IMR-90 (cell line): ENCODE measurements around the gene GGA2. TPM values are rescaled to one million over a fixed set of nuclear protein-coding genes. Genes with fewer than 3 reads are reported as not detected.

Experiments
- ATAC-seq: fragments of 200-7000 bp; cut with Tn5 transposase; 2 replicates; pipeline ENCODE4 v1.9.1; 2020; ENCODE audit warnings: low read depth, mild to moderate bottlenecking, moderate library complexity
- BruUV-seq: library from RNA; stranded (reverse); fragments of 400-500 nt; replicated peaks from 2 replicates; lab custom pipeline; 2021; lab: Mats Ljungman, UMichigan
- CTCF ChIA-PET: fragments of 300-600 bp; formaldehyde crosslinking; extraction: SDS; loops from one replicate; lab custom pipeline; 2021; ENCODE audit warnings: antibody characterized with exemption; lab: Yijun Ruan, JAX
- POLR2A ChIA-PET: fragments of 300-600 bp; sonication (Branson Sonifier 250); formaldehyde crosslinking; loops from one replicate; lab custom pipeline; 2022; ENCODE audit warnings: antibody characterized with exemption; ENCODE audit not compliant: unreplicated experiment; lab: Charles Lee
- DNase-seq: peaks from one replicate; pipeline ENCODE4 v3.0.0; 2013
- H2AFZ ChIP-seq: replicated peaks from 2 replicates; pipeline ENCODE3; 2013; ENCODE audit warnings: low read length, mild to moderate bottlenecking; ENCODE audit not compliant: poor library complexity
- H2AK5ac ChIP-seq: 2 replicates; pipeline ENCODE4 v1.6.1; 2013; ENCODE audit warnings: low read depth, low read length, inconsistent platforms
- H2AK9ac ChIP-seq: replicated peaks from 2 replicates; pipeline ENCODE3; 2013; ENCODE audit warnings: mild to moderate bottlenecking, low read depth, low read length, moderate library complexity; ENCODE audit not compliant: poor library complexity
- H2BK120ac ChIP-seq: 2 replicates; pipeline ENCODE4 v1.6.1; 2013; ENCODE audit warnings: low read depth, low read length, inconsistent platforms
- H2BK15ac ChIP-seq: 3 replicates; pipeline ENCODE4 v1.6.1; 2013; ENCODE audit warnings: low read depth, low read length, inconsistent platforms
- H2BK20ac ChIP-seq: 2 replicates; pipeline ENCODE4 v1.6.1; 2013; ENCODE audit warnings: low read depth, mild to moderate bottlenecking, inconsistent platforms, low read length, moderate library complexity
- H2BK5ac ChIP-seq: 2 replicates; pipeline ENCODE4 v1.6.1; 2013; ENCODE audit warnings: mild to moderate bottlenecking, low read depth, low read length, inconsistent platforms; ENCODE audit not compliant: poor library complexity, severe bottlenecking
- H3K14ac ChIP-seq: replicated peaks from 2 replicates; pipeline ENCODE4 v1.6.1; 2013; ENCODE audit warnings: low read depth, low read length, inconsistent platforms
- H3K18ac ChIP-seq: 2 replicates; pipeline ENCODE4 v1.6.1; 2013; ENCODE audit warnings: low read depth, low read length, control low read depth
- H3K23ac ChIP-seq: 2 replicates; pipeline ENCODE4 v1.6.1; 2013; ENCODE audit warnings: low read depth, low read length, inconsistent platforms
- H3K27ac ChIP-seq: 2 replicates; pipeline ENCODE4 v1.5.1; 2013; ENCODE audit warnings: mild to moderate bottlenecking, control low read depth, low read length; ENCODE audit not compliant: insufficient read depth
- H3K27me3 ChIP-seq: 2 replicates; pipeline ENCODE4 v1.6.1; 2013; ENCODE audit warnings: low read length; ENCODE audit not compliant: control insufficient read depth, insufficient read depth
- H3K36me3 ChIP-seq: 2 replicates; pipeline ENCODE4 v1.6.1; 2013; ENCODE audit warnings: low read length, mixed read lengths; ENCODE audit not compliant: control insufficient read depth, insufficient read depth
- H3K4ac ChIP-seq: 2 replicates; pipeline ENCODE4 v1.6.1; 2013; ENCODE audit warnings: low read depth, low read length, inconsistent platforms
- H3K4me1 ChIP-seq: 2 replicates; pipeline ENCODE4 v1.6.1; 2013; ENCODE audit warnings: low read length, mixed read lengths; ENCODE audit not compliant: control insufficient read depth, insufficient read depth
- H3K4me2 ChIP-seq: 2 replicates; pipeline ENCODE4 v1.6.1; 2013; ENCODE audit warnings: low read depth, mild to moderate bottlenecking, control low read depth, low read length, moderate library complexity
- H3K4me3 ChIP-seq: 2 replicates; pipeline ENCODE4 v1.5.1; 2013; ENCODE audit warnings: low read depth, mild to moderate bottlenecking, control low read depth, low read length, moderate library complexity; ENCODE audit not compliant: insufficient read depth
- H3K56ac ChIP-seq: 2 replicates; pipeline ENCODE4 v1.6.1; 2013; ENCODE audit warnings: low read length, inconsistent platforms; ENCODE audit not compliant: insufficient read depth; ENCODE audit errors: extremely low read depth
- H3K79me1 ChIP-seq, 2 experiments: 2 replicates each; pipeline ENCODE4 v1.6.1; 2013; ENCODE audit warnings: low read length in 2 of 2, inconsistent platforms in 1 of 2, low read depth in 1 of 2
- H3K9ac ChIP-seq: 2 replicates; pipeline ENCODE4 v1.6.1; 2013; ENCODE audit warnings: low read depth, low read length, control low read depth
- H3K9me1 ChIP-seq: 2 replicates; pipeline ENCODE4 v1.6.1; 2013; ENCODE audit warnings: low read length, inconsistent platforms; ENCODE audit not compliant: insufficient read depth
- H3K9me3 ChIP-seq: 2 replicates; pipeline ENCODE4 v1.6.1; 2013; ENCODE audit warnings: low read length; ENCODE audit not compliant: control insufficient read depth, insufficient read depth
- H4K20me1 ChIP-seq: 2 replicates; pipeline ENCODE4 v1.6.1; 2013; ENCODE audit warnings: low read length, inconsistent platforms; ENCODE audit not compliant: insufficient read depth
- H4K5ac ChIP-seq: 2 replicates; pipeline ENCODE4 v1.6.1; 2013; ENCODE audit warnings: mild to moderate bottlenecking, low read depth, low read length, control low read depth
- H4K8ac ChIP-seq, 2 experiments: 2 replicates each; pipeline ENCODE4 v1.6.1; 2013; ENCODE audit warnings: low read depth in 2 of 2, low read length in 2 of 2, control low read depth in 1 of 2, inconsistent platforms in 1 of 2
- H4K91ac ChIP-seq: 2 replicates; pipeline ENCODE4 v1.6.1; 2013; ENCODE audit warnings: low read depth, low read length, inconsistent platforms; ENCODE audit not compliant: insufficient read depth
- BHLHE40 ChIP-seq: fragments of 150-350 bp; IDR thresholded peaks from 2 replicates; pipeline ENCODE4 v1.6.1; 2016; ENCODE audit warnings: mild to moderate bottlenecking, low read depth, low read length
- CEBPB ChIP-seq: IDR thresholded peaks from 2 replicates; pipeline ENCODE4 v1.6.1; 2012; ENCODE audit warnings: low read depth, low read length, improper control_type of control experiment
- CHD1 ChIP-seq: IDR thresholded peaks from 2 replicates; pipeline ENCODE4 v1.6.1; 2012; ENCODE audit warnings: low read depth, low read length, improper control_type of control experiment
- FOS ChIP-seq: fragments of 150-350 bp; IDR thresholded peaks from 2 replicates; pipeline ENCODE4 v1.6.1; 2016; ENCODE audit warnings: low read depth, low read length
- MAFK ChIP-seq: IDR thresholded peaks from 2 replicates; pipeline ENCODE4 v1.6.1; 2012; ENCODE audit warnings: low read depth, low read length, improper control_type of control experiment
- MAZ ChIP-seq: IDR thresholded peaks from 2 replicates; pipeline ENCODE4 v1.6.1; 2012; ENCODE audit warnings: low read depth, mild to moderate bottlenecking, low read length, improper control_type of control experiment, moderate library complexity, borderline replicate concordance
- MXI1 ChIP-seq: IDR thresholded peaks from 2 replicates; pipeline ENCODE4 v1.6.1; 2012; ENCODE audit warnings: low read depth, mild to moderate bottlenecking, low read length, moderate library complexity, borderline replicate concordance
- NFE2L2 ChIP-seq: fragments of 150-350 bp; IDR thresholded peaks from 2 replicates; pipeline ENCODE4 v1.6.1; 2016; ENCODE audit warnings: low read depth, mild to moderate bottlenecking, low read length
- POLR2A ChIP-seq: IDR thresholded peaks from 2 replicates; pipeline ENCODE4 v1.6.1; 2012; ENCODE audit warnings: mild to moderate bottlenecking, low read depth, low read length
- RAD21 ChIP-seq: IDR thresholded peaks from 2 replicates; pipeline ENCODE4 v1.6.1; 2012; ENCODE audit warnings: low read length, improper control_type of control experiment
- RCOR1 ChIP-seq: IDR thresholded peaks from 2 replicates; pipeline ENCODE4 v1.6.1; 2012; ENCODE audit warnings: mild to moderate bottlenecking, low read length, improper control_type of control experiment; ENCODE audit not compliant: insufficient replicate concordance
- RFX5 ChIP-seq: IDR thresholded peaks from 2 replicates; pipeline ENCODE4 v1.8.0; 2012; ENCODE audit warnings: low read depth, mild to moderate bottlenecking, low read length, moderate library complexity
- SMC3 ChIP-seq: fragments of 150-350 bp; IDR thresholded peaks from 2 replicates; pipeline ENCODE4 v1.6.1; 2016; ENCODE audit warnings: low read depth, mild to moderate bottlenecking, antibody characterized with exemption, low read length, moderate library complexity
- USF2 ChIP-seq: fragments of 150-350 bp; IDR thresholded peaks from 2 replicates; pipeline ENCODE4 v1.6.1; 2017; ENCODE audit warnings: mild to moderate bottlenecking, antibody characterized with exemption, low read length, low read depth
- WGBS, 2 experiments: methylation state at CpG; one replicate each; pipeline versions ENCODE4 v1.1.5 to v1.1.7; 2013; ENCODE audit warnings: missing lambda C conversion rate in 2 of 2; ENCODE audit not compliant: insufficient read length in 1 of 2; ENCODE audit errors: extremely low coverage in 2 of 2; 5-methylcytosine and 5-hydroxymethylcytosine counted together
- dilution Hi-C: fragments of 300-500 bp; cut with HindIII; formaldehyde crosslinking; loops from one replicate; pipeline ENCODE4 v1.14.3; 2018; ENCODE audit warnings: low sequenced_read_pairs; ENCODE audit not compliant: unreplicated experiment
- in situ Hi-C: fragments of 300-500 bp; cut with MboI; formaldehyde crosslinking; loops from 3 replicates; pipeline ENCODE4 v1.14.3; 2019; ENCODE audit warnings: low sequenced_read_pairs, inconsistent platforms, mixed read lengths
- intact Hi-C: fragments of 100-400 bp; cut with micrococcal nuclease; formaldehyde crosslinking; loops from 2 replicates; pipeline ENCODE4 v1.10.0; 2022
- polyA plus RNA-seq, 3 experiments: library from polyadenylated mRNA; depleted of rRNA; stranded (reverse); fragments of >200 nt; gene quantifications; 2 replicates each; pipeline ENCODE4 v1.2.3, GENCODE V29; 2012; ENCODE audit warnings: low replicate concordance in 1 of 3
- total RNA-seq: library from RNA; depleted of rRNA; stranded (reverse); fragments of >200 nt; gene quantifications from 2 replicates; pipeline ENCODE4 v1.2.3, GENCODE V29; 2012
- TF ChIP-seq, protein P1 (sequence below): fragments of 150-350 bp; IDR thresholded peaks from 2 replicates; pipeline ENCODE4 v1.6.1; 2016; ENCODE audit warnings: low read depth, mild to moderate bottlenecking, low read length, moderate library complexity, borderline replicate concordance

The GGA2 gene
- total and polyA plus RNA-seq, 2 of the 4 experiments (the other 2 are of a cell fraction) = 16.5 to 30.1 TPM

- ATAC-seq = peak; percentile 86
- Histone ChIP-seq H3K4me3 (no peak overlapping the region), H4K8ac (peak overlapping the region in 1 of 2 experiments; percentile 77; a peak in 2 of 4 replicates), H3K27ac (peak overlapping the region; percentile 73), H3K9ac (no peak overlapping the region), H3K9me3 (no peaks in the 10 kb centered on the region), H3K18ac (no peak overlapping the region; the same call in 1 of the 2 replicates), H3K4me2 (peak overlapping the region; percentile 30; the same call in 1 of the 2 replicates), H3K23ac (0 out of 2 replicates have a peak overlapping the region, but pooled peaks have one; percentile 61), H2BK120ac (peak overlapping the region; percentile 78), H3K4ac (peak overlapping the region; percentile 76), H4K91ac (peak overlapping the region; percentile 74), H3K79me1 (peaks cover 3 to 6% of the 10 kb centered on the region in 2 experiments; a peak in 1 of 4 replicates), H3K14ac (no peak overlapping the region), H3K27me3 (no peaks in the 10 kb centered on the region), H2AK9ac (peak overlapping the region; percentile 62), H2BK5ac (peak overlapping the region; percentile 74), H2AK5ac (peak overlapping the region; percentile 67; the same call in 1 of the 2 replicates), H4K20me1 (peaks cover 3% of the 10 kb centered on the region; the same call in 1 of the 2 replicates), H3K4me1 (peaks cover 24% of the 10 kb centered on the region), H4K5ac (no peak overlapping the region; the same call in 1 of the 2 replicates), H3K36me3 (peaks cover 6% of the 10 kb centered on the region), H3K56ac (no peak overlapping the region), H2BK20ac (peak overlapping the region; percentile 77; the same call in 1 of the 2 replicates), H2AFZ (peak overlapping the region; percentile 59), H3K9me1 (peaks cover 12% of the 10 kb centered on the region), H2BK15ac (no peak overlapping the region)
- WGBS, 2 experiments = no CpG with 5 or more reads among the region's 11 CpGs
- peak; percentile 99 for DNase-seq
- intact Hi-C loops (no loop called here), dilution Hi-C loops (no loop called here), in situ Hi-C loops (no loop called here)
- POLR2A ChIA-PET = no interaction called here
- BruUV-seq = no TSS peak
- CTCF ChIA-PET = interaction anchor here (0.6 kb wide), 1 partner anchor 22 kb away, joined by 3 read pairs; no protein-coding TSS in a partner anchor
- TF ChIP-seq RFX5 (no peak), RAD21 (no peak), MXI1 (no peak), SMC3 (no peak), USF2 (peak; percentile 81), CEBPB (peak; percentile 58), BHLHE40 (peak; percentile 87), POLR2A (no peak), MAZ (no peak), RCOR1 (peak; percentile 28), FOS (peak; percentile 100), NFE2L2 (peak; percentile 37; the same call in 1 of the 2 replicates), CHD1 (no peak), MAFK (no peak)
- TF ChIP-seq, protein P1, sequence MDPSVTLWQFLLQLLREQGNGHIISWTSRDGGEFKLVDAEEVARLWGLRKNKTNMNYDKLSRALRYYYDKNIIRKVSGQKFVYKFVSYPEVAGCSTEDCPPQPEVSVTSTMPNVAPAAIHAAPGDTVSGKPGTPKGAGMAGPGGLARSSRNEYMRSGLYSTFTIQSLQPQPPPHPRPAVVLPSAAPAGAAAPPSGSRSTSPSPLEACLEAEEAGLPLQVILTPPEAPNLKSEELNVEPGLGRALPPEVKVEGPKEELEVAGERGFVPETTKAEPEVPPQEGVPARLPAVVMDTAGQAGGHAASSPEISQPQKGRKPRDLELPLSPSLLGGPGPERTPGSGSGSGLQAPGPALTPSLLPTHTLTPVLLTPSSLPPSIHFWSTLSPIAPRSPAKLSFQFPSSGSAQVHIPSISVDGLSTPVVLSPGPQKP = no peak
Observed at GRCh38 chr16:23423496-23424049, 86.7 kb downstream of the GGA2 start.
